ENCODE measurements around the gene ELOVL7. TPM values are rescaled to one million over a fixed set of nuclear protein-coding genes. Genes with fewer than 3 reads are reported as not detected.

Gene ELOVL7
- total RNA-seq, 1 experiment from 2014 or later: 2.9 TPM

DNA sequence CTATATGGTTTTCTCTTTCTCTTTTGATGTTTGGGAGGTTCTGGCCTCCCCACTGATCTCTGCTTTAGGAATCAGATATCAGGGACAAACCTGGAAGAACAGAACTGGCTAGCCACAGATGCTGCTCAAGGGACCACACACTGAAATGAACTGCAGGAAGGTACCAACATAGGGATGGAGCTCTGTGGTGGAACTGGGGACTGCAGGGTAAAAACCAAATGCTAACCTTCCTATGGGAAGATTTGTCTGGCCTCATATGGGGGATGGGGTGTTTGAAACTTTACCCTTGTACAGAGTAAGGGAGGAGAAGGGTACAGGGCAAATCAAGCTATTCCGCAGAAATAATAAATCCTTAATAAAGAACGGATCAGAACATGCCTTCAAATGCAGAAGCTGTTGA lies 49.4 kb downstream of the ELOVL7 start:
- H3K9me3 ChIP-seq (ENCODE audit: control insufficient read depth, insufficient read depth, low read depth, low read length): no peaks in the 10 kb centered on the region
- ChIA-PET POLR2A (no interaction called here), CTCF (no interaction called here)
- no peak for TF ChIP-seq POLR2AphosphoS5 (IDR thresholded peaks at IDR 0.05; ENCODE audit: low read depth, low read length)
- TF ChIP-seq TCF7L2 (IDR thresholded peaks at IDR 0.05; ENCODE audit: low read depth, low read length): no peak
- TF ChIP-seq SIN3A (IDR thresholded peaks at IDR 0.05; ENCODE audit: borderline replicate concordance, insufficient read depth, low read depth, low read length): no peak
- TF ChIP-seq, protein P1, sequence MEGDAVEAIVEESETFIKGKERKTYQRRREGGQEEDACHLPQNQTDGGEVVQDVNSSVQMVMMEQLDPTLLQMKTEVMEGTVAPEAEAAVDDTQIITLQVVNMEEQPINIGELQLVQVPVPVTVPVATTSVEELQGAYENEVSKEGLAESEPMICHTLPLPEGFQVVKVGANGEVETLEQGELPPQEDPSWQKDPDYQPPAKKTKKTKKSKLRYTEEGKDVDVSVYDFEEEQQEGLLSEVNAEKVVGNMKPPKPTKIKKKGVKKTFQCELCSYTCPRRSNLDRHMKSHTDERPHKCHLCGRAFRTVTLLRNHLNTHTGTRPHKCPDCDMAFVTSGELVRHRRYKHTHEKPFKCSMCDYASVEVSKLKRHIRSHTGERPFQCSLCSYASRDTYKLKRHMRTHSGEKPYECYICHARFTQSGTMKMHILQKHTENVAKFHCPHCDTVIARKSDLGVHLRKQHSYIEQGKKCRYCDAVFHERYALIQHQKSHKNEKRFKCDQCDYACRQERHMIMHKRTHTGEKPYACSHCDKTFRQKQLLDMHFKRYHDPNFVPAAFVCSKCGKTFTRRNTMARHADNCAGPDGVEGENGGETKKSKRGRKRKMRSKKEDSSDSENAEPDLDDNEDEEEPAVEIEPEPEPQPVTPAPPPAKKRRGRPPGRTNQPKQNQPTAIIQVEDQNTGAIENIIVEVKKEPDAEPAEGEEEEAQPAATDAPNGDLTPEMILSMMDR (IDR thresholded peaks at IDR 0.05): no peak
- no peak for TF ChIP-seq REST (IDR thresholded peaks at IDR 0.05; ENCODE audit: insufficient read depth in 1 of 2, low read depth in 2 of 2, low read length in 1 of 2)
- ATAC-seq (no peak), DNase-seq (ENCODE audit: low read depth, low spot score) (no peak)
- no peaks in the 10 kb centered on the region; the same call in 1 of the 2 replicates for H3K27me3 ChIP-seq (ENCODE audit: control insufficient read depth, insufficient read depth, low read length)
- intact Hi-C loops (cut with micrococcal nuclease; ENCODE audit: unreplicated experiment) (no loop called here), in situ Hi-C loops (cut with HindIII; ENCODE audit: low pct_unique_long_range_greater_than_20kb, low sequenced_read_pairs) (no loop called here)
- no peaks in the 10 kb centered on the region for H3K4me1 ChIP-seq (ENCODE audit: control insufficient read depth, insufficient read depth, low read length)
- H3K4me3 ChIP-seq (ENCODE audit: low read depth in 2 of 2, low read length in 2 of 2): no peak overlapping the region
- BruUV-seq (replicated peaks): no TSS peak
- H3K36me3 ChIP-seq (ENCODE audit: control insufficient read depth, insufficient read depth, low read length): no peaks in the 10 kb centered on the region
- no peak overlapping the region for H3K27ac ChIP-seq (ENCODE audit: low read length)

- no peak overlapping the region for H3K27ac ChIP-seq (ENCODE audit: low read length)
- H3K27me3 ChIP-seq (ENCODE audit: control insufficient read depth, insufficient read depth, low read length): no peaks in the 10 kb centered on the region
- no peak for DNase-seq (ENCODE audit: low read depth, low spot score)
- H3K4me3 ChIP-seq (ENCODE audit: low read depth in 2 of 2, low read length in 2 of 2): no peak overlapping the region
- no peaks in the 10 kb centered on the region for H3K9me3 ChIP-seq (ENCODE audit: control insufficient read depth, insufficient read depth, low read depth, low read length)
- no TSS peak for BruUV-seq (replicated peaks)
- ChIA-PET POLR2A (no interaction called here), CTCF (no interaction called here)
- H3K36me3 ChIP-seq (ENCODE audit: control insufficient read depth, insufficient read depth, low read length): no peaks in the 10 kb centered on the region
- TF ChIP-seq REST (IDR thresholded peaks at IDR 0.05; ENCODE audit: insufficient read depth in 1 of 2, low read depth in 2 of 2, low read length in 1 of 2) (no peak), SIN3A (IDR thresholded peaks at IDR 0.05; ENCODE audit: borderline replicate concordance, insufficient read depth, low read depth, low read length) (no peak), TCF7L2 (IDR thresholded peaks at IDR 0.05; ENCODE audit: low read depth, low read length) (no peak), POLR2AphosphoS5 (IDR thresholded peaks at IDR 0.05; ENCODE audit: low read depth, low read length) (no peak)
- TF ChIP-seq, protein P1 (IDR thresholded peaks at IDR 0.05): no peak
- intact Hi-C loops (cut with micrococcal nuclease; ENCODE audit: unreplicated experiment) (no loop called here), in situ Hi-C loops (cut with HindIII; ENCODE audit: low pct_unique_long_range_greater_than_20kb, low sequenced_read_pairs) (no loop called here)
- no peak for ATAC-seq
- no peaks in the 10 kb centered on the region for H3K4me1 ChIP-seq (ENCODE audit: control insufficient read depth, insufficient read depth, low read length)
Observed at GRCh38 chr5:60792438-60792837, 51.6 kb downstream of the ELOVL7 start.
